WI38 (cell line): Measurements from ENCODE around the gene SUOX.

Experiments
- H3K4me3 ChIP-seq: 2 replicates; pipeline ENCODE4 v1.5.1; 2011; ENCODE audit warnings: low read depth, mild to moderate bottlenecking, control low read depth, low read length
- CTCF ChIP-seq: IDR thresholded peaks from 2 replicates; pipeline ENCODE4 v1.5.1; 2012; ENCODE audit warnings: low read depth, mild to moderate bottlenecking, control low read depth, low read length

Gene SUOX

GRCh38 chr12:55996715-55997534 lies at the start of gene SUOX:
Gene SUOX (plus strand): TSS chr12:55997276. CDS start chr12:56002222, 4,946 bp downstream.
- H3K4me3 ChIP-seq: peak within 1 kb of the TSS; percentile 73
- TF ChIP-seq CTCF: no peak

GRCh38 chr12:55955344-55955743 lies 41.7 kb upstream of the SUOX start:
- TF ChIP-seq CTCF: no peak
- H3K4me3 ChIP-seq: no peak overlapping the region

GRCh38 chr12:55955800-55956508 lies 41.1 kb upstream of the SUOX start:
- H3K4me3 ChIP-seq: no peak overlapping the region
- TF ChIP-seq CTCF: peak; percentile 50

GRCh38 chr12:55957106-55957859 lies 39.8 kb upstream of the SUOX start:
- no peak for TF ChIP-seq CTCF
- H3K4me3 ChIP-seq: no peak overlapping the region

- no peak for TF ChIP-seq CTCF
- no peak overlapping the region for H3K4me3 ChIP-seq
These were observed 33.3 kb upstream of the SUOX start for GRCh38 chr12:55963760-55964159.

- no peak overlapping the region for H3K4me3 ChIP-seq
- no peak for TF ChIP-seq CTCF
These were observed 31.8 kb upstream of the SUOX start for GRCh38 chr12:55965240-55965639.

- no peak for TF ChIP-seq CTCF
- peak within 1 kb of the TSS; percentile 68 for H3K4me3 ChIP-seq
These were observed 31.1 kb upstream of the SUOX start, which contains the start of gene PMEL for GRCh38 chr12:55965941-55966407. Gene PMEL (minus strand): TSS chr12:55966042. CDS start chr12:55966011, 31 bp downstream.
